ENCODE measurements around the gene PRPF38B. TPM values are rescaled to one million over a fixed set of nuclear protein-coding genes. Genes with fewer than 3 reads are reported as not detected.
A peak's percentile ranks its signal among the peaks of the same experiment; 100 is the strongest.

Gene PRPF38B
- total RNA-seq, 1 experiment from 2014 or later = 46.4 TPM

DNA sequence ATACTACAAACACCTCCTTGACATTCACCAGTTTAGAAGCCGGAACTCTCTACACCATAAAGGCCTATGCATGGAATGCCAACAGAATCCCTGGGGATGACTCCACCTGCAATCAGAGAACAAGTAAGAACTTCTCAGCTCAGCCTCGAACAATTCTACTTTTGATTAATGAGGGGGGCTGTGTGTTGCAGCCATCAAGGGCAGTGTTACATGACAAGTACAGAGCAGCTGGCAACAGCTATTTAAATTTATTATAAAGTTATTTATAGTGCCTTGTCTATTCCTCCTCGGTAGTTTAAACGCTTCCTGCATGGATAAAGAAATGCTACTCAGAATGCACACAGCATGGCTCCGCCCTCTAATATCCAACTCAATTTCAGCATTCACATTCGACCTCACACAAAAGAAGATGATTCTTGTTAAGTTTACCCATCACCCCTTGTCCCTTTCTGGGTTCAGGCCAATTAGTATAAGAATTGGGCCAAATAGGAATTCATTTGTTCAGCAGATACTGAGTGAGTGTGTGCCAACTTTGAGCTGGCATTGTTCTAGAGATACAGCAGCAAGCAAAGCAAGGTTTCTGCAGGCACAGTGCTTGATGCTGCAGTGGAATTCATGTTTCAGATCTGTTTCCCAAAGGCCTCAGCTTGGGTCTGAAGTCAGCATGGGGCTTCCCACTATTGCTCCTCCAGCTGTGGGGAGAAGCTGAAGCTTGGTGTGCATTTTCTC is 27.0 kb downstream of the PRPF38B start:
- no peaks in the 10 kb centered on the region for H3K27me3 ChIP-seq (ENCODE audit: insufficient read depth, low read length)
- H3K79me2 ChIP-seq (ENCODE audit: insufficient read depth, low read length) = no peaks in the 10 kb centered on the region
- no peak for DNase-seq (ENCODE audit: low read depth, low spot score)
- POLR2A ChIA-PET = no interaction called here
- RAD21 ChIA-PET (ENCODE audit: low non-redundant PET in 1 of 2, low total read pairs in 2 of 2, uncharacterized antibody in 2 of 2, unreplicated experiment in 2 of 2) = interaction anchor here in 1 of 2 experiments (0.6 to 0.8 kb wide), 2 partner anchors 28 to 86 kb away, joined by 3 to 4 read pairs; partner anchors contain the start of gene STXBP3
- no peaks in the 10 kb centered on the region for H3K9me3 ChIP-seq (ENCODE audit: control insufficient read depth in 1 of 2, insufficient read depth in 1 of 2, low read depth in 1 of 2, low read length in 2 of 2)
- BruUV-seq (replicated peaks) = no TSS peak
- H4K20me1 ChIP-seq (ENCODE audit: insufficient read depth) = no peaks in the 10 kb centered on the region
- H3K9me2 ChIP-seq (ENCODE audit: insufficient read depth) = no peaks in the 10 kb centered on the region
- peak overlapping the region; percentile 49 for H2AFZ ChIP-seq (ENCODE audit: low read depth, low read length, poor library complexity, severe bottlenecking)
- no peak overlapping the region for H3K9ac ChIP-seq (ENCODE audit: low read length)
- no peak overlapping the region for H3K4me3 ChIP-seq (replicated peaks in 1 of 2; ENCODE audit: low read depth in 1 of 2, low read length in 2 of 2)
- no peak overlapping the region for H3K27ac ChIP-seq (ENCODE audit: low read depth, low read length)
- peak overlapping the region; percentile 75 for H3K4me2 ChIP-seq (ENCODE audit: low read length)
- intact Hi-C loops (cut with micrococcal nuclease) = no loop called here
- peak; percentile 10; the same call in 1 of the 2 replicates for ATAC-seq
- H3K36me3 ChIP-seq (ENCODE audit: control insufficient read depth in 1 of 2, insufficient read depth in 2 of 2, low read length in 2 of 2) = no peaks in the 10 kb centered on the region
- CTCF ChIA-PET = interaction anchor here (1.5 kb wide), 1 partner anchor 9 kb away, joined by 3 read pairs; no protein-coding TSS in a partner anchor
- peaks cover 5 to 24% of the 10 kb centered on the region in 2 experiments for H3K4me1 ChIP-seq (ENCODE audit: control insufficient read depth in 1 of 2, insufficient read depth in 2 of 2, low read length in 2 of 2)
- TF ChIP-seq, protein P1, sequence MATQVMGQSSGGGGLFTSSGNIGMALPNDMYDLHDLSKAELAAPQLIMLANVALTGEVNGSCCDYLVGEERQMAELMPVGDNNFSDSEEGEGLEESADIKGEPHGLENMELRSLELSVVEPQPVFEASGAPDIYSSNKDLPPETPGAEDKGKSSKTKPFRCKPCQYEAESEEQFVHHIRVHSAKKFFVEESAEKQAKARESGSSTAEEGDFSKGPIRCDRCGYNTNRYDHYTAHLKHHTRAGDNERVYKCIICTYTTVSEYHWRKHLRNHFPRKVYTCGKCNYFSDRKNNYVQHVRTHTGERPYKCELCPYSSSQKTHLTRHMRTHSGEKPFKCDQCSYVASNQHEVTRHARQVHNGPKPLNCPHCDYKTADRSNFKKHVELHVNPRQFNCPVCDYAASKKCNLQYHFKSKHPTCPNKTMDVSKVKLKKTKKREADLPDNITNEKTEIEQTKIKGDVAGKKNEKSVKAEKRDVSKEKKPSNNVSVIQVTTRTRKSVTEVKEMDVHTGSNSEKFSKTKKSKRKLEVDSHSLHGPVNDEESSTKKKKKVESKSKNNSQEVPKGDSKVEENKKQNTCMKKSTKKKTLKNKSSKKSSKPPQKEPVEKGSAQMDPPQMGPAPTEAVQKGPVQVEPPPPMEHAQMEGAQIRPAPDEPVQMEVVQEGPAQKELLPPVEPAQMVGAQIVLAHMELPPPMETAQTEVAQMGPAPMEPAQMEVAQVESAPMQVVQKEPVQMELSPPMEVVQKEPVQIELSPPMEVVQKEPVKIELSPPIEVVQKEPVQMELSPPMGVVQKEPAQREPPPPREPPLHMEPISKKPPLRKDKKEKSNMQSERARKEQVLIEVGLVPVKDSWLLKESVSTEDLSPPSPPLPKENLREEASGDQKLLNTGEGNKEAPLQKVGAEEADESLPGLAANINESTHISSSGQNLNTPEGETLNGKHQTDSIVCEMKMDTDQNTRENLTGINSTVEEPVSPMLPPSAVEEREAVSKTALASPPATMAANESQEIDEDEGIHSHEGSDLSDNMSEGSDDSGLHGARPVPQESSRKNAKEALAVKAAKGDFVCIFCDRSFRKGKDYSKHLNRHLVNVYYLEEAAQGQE (IDR thresholded peaks at IDR 0.05; ENCODE audit: low read depth) = no peak
- TF ChIP-seq CBX3 (IDR thresholded peaks at IDR 0.05; ENCODE audit: low read depth) (no peak), RAD21 (IDR thresholded peaks at IDR 0.05; ENCODE audit: low read depth) (no peak), YY1 (IDR thresholded peaks at IDR 0.05; ENCODE audit: extremely low read depth, insufficient replicate concordance, low read depth, low read length) (no peak), POLR2AphosphoS5 (IDR thresholded peaks at IDR 0.05; ENCODE audit: low read depth, low read length) (no peak), CTCF (IDR thresholded peaks at IDR 0.05 in 2 of 3, conservative IDR thresholded peaks at IDR 0.05 in 1 of 3; ENCODE audit: borderline replicate concordance in 1 of 3, insufficient read depth in 1 of 3, low read depth in 2 of 3, low read length in 2 of 3) (no peak), SIN3A (IDR thresholded peaks at IDR 0.05; ENCODE audit: low read depth) (no peak), ZBTB33 (IDR thresholded peaks at IDR 0.05; ENCODE audit: extremely low read depth, insufficient replicate concordance, low read length) (no peak), EGR1 (IDR thresholded peaks at IDR 0.05; ENCODE audit: low read depth) (no peak), TCF7L2 (IDR thresholded peaks at IDR 0.05; ENCODE audit: borderline replicate concordance, extremely low read depth, insufficient read depth, insufficient read length) (no peak), EZH2phosphoT487 (IDR thresholded peaks at IDR 0.05; ENCODE audit: borderline replicate concordance) (no peak), ZFX (IDR thresholded peaks at IDR 0.05) (no peak), EZH2 (IDR thresholded peaks at IDR 0.05) (no peak), POLR2A (IDR thresholded peaks at IDR 0.05; ENCODE audit: borderline replicate concordance, extremely low read depth, insufficient read depth, insufficient read length) (no peak), ELF1 (IDR thresholded peaks at IDR 0.05; ENCODE audit: borderline replicate concordance, low read depth) (no peak), SRF (IDR thresholded peaks at IDR 0.05; ENCODE audit: low read depth) (no peak), SP1 (IDR thresholded peaks at IDR 0.05; ENCODE audit: low read depth) (no peak), ZNF274 (IDR thresholded peaks at IDR 0.05; ENCODE audit: low read depth, low read length) (no peak), JUND (IDR thresholded peaks at IDR 0.05) (no peak)
- TF ChIP-seq, protein P2, sequence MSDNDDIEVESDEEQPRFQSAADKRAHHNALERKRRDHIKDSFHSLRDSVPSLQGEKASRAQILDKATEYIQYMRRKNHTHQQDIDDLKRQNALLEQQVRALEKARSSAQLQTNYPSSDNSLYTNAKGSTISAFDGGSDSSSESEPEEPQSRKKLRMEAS (IDR thresholded peaks at IDR 0.05) = no peak
